A549 (cell line): Measurements from ENCODE around the gene NUDT14. TPM values are rescaled to one million over a fixed set of nuclear protein-coding genes. Genes with fewer than 3 reads are reported as not detected.

ENCODE experiments used
- ATAC-seq, 2 experiments: fragments of 200-7000 bp in 1 of 2; fragments of >200 bp in 1 of 2; cut with Nextera tagmentation in 1 of 2; cut with Tn5 transposase in 1 of 2; 3 replicates each; pipeline versions ENCODE4 v1.8.0 to v1.9.1; 2018 to 2020; ENCODE audit warnings: mild to moderate bottlenecking in 1 of 2, moderate library complexity in 1 of 2
- CTCF ChIA-PET: fragments of 300-600 bp; sonication (Branson Sonifier 250); formaldehyde crosslinking; extraction: SDS; loops from one replicate; lab custom pipeline; 2021; ENCODE audit warnings: antibody characterized with exemption, inconsistent platforms; lab: Yijun Ruan, JAX
- POLR2A ChIA-PET: fragments of 350-600 bp; formaldehyde crosslinking; extraction: SDS; loops from one replicate; lab custom pipeline; 2021; ENCODE audit warnings: antibody characterized with exemption, inconsistent platforms; lab: Yijun Ruan, JAX
- DNase-seq, 2 experiments: peaks; one replicate each; pipeline versions ENCODE4 v3.0.0 to v3.0.0-alpha.2; 2011 to 2016; ENCODE audit warnings: low read depth in 1 of 2, low spot score in 1 of 2
- FAIRE-seq: peaks from 2 replicates; lab custom pipeline; 2011; peaks lifted over from hg19 to GRCh38; lab: Jason Lieb, UNC
- H3K27ac ChIP-seq, 2 experiments: fragments of >200 bp; sonication (Bioruptor Twin); formaldehyde crosslinking; 3 replicates each; pipeline ENCODE4 v1.5.1; 2016 to 2017
- H3K4me1 ChIP-seq: fragments of >200 bp; sonication (Bioruptor Twin); formaldehyde crosslinking; 3 replicates; pipeline ENCODE4 v1.6.1; 2016
- H3K4me2 ChIP-seq: fragments of >200 bp; sonication (Bioruptor Twin); formaldehyde crosslinking; 3 replicates; pipeline ENCODE4 v1.6.1; 2016
- H3K4me3 ChIP-seq: fragments of >200 bp; sonication (Bioruptor Twin); formaldehyde crosslinking; 3 replicates; pipeline ENCODE4 v1.5.1; 2016
- H3K9me3 ChIP-seq: fragments of >200 bp; sonication (Bioruptor Twin); formaldehyde crosslinking; 3 replicates; pipeline ENCODE4 v1.6.1; 2016
- CBX2 ChIP-seq: fragments of 200-600 bp; sonication (generic); IDR thresholded peaks from 2 replicates; pipeline ENCODE4 v1.6.1; 2016; ENCODE audit warnings: low read depth, mild to moderate bottlenecking, borderline replicate concordance
- CBX8 ChIP-seq: fragments of 200-600 bp; sonication (generic); IDR thresholded peaks from 2 replicates; pipeline ENCODE4 v1.6.1; 2016
- CEBPB ChIP-seq, 2 experiments: fragments of >200 bp in 1 of 2; sonication (Bioruptor Twin) in 1 of 2; formaldehyde crosslinking in 1 of 2; IDR thresholded peaks; 2 replicates each; pipeline ENCODE4 v1.6.1; 2012 to 2016
- CHD4 ChIP-seq: fragments of 200-600 bp; sonication (generic); IDR thresholded peaks from 2 replicates; pipeline ENCODE4 v1.6.1; 2016; ENCODE audit warnings: antibody characterized with exemption, mild to moderate bottlenecking, borderline replicate concordance
- FOSL2 ChIP-seq, 2 experiments: fragments of 450-650 bp in 1 of 2; fragments of >200 bp in 1 of 2; sonication (Bioruptor Twin) in 1 of 2; formaldehyde crosslinking; IDR thresholded peaks; 2 replicates each; pipeline versions ENCODE4 v1.5.0 to v1.6.1; 2016 to 2020; ENCODE audit warnings: mild to moderate bottlenecking in 1 of 2, moderate library complexity in 1 of 2
- FOXS1 ChIP-seq: fragments of 250-450 bp; sonication (Bioruptor Pico); IDR thresholded peaks from 2 replicates; pipeline ENCODE4 v1.5.0; 2020; ENCODE audit warnings: mild to moderate bottlenecking, moderate library complexity
- GATA3 ChIP-seq: IDR thresholded peaks from 2 replicates; pipeline ENCODE4 v1.6.1; 2012; ENCODE audit warnings: borderline replicate concordance
- HEYL ChIP-seq: fragments of 250-450 bp; sonication (Bioruptor Pico); IDR thresholded peaks from 2 replicates; pipeline ENCODE4 v1.8.0; 2021; ENCODE audit warnings: mild to moderate bottlenecking, moderate library complexity
- HOXB13 ChIP-seq: fragments of 250-450 bp; sonication (Bioruptor Pico); IDR thresholded peaks from 2 replicates; pipeline ENCODE4 v1.5.0; 2020; ENCODE audit warnings: low read depth, mild to moderate bottlenecking, moderate library complexity
- HOXB5 ChIP-seq: fragments of 250-450 bp; sonication (Bioruptor Pico); IDR thresholded peaks from 2 replicates; pipeline ENCODE4 v1.5.0; 2020; ENCODE audit warnings: mild to moderate bottlenecking, moderate library complexity
- JUN ChIP-seq, 2 experiments: fragments of >200 bp; sonication (Bioruptor Twin); formaldehyde crosslinking; IDR thresholded peaks; 2 replicates in 1 of 2; 3 replicates in 1 of 2; pipeline ENCODE4 v1.6.1; 2016 to 2017
- MAZ ChIP-seq: fragments of 150-350 bp; IDR thresholded peaks from 2 replicates; pipeline ENCODE4 v1.6.1; 2014; ENCODE audit warnings: antibody characterized with exemption, low read depth, low read length, borderline replicate concordance
- MYC ChIP-seq: IDR thresholded peaks from 2 replicates; pipeline ENCODE4 v1.6.1; 2012; ENCODE audit warnings: mild to moderate bottlenecking, inconsistent platforms, low read length, improper control_type of control experiment, borderline replicate concordance
- PBX3 ChIP-seq: IDR thresholded peaks from 2 replicates; pipeline ENCODE4 v1.6.1; 2012
- RAD21 ChIP-seq, 2 experiments: fragments of >200 bp in 1 of 2; sonication (Bioruptor Twin) in 1 of 2; formaldehyde crosslinking in 1 of 2; IDR thresholded peaks in 1 of 2; conservative IDR thresholded peaks in 1 of 2; 2 replicates in 1 of 2; 3 replicates in 1 of 2; pipeline ENCODE4 v1.6.1; 2012 to 2018; ENCODE audit warnings: inconsistent platforms in 1 of 2
- REST ChIP-seq: fragments of 200-600 bp; sonication (generic); IDR thresholded peaks from 2 replicates; pipeline ENCODE4 v1.6.1; 2016; ENCODE audit warnings: antibody characterized with exemption, mild to moderate bottlenecking, moderate library complexity
- SMC3 ChIP-seq: fragments of >200 bp; sonication (Bioruptor Twin); formaldehyde crosslinking; IDR thresholded peaks from 3 replicates; pipeline ENCODE4 v1.6.1; 2018; ENCODE audit warnings: inconsistent platforms
- WGBS: methylation state at CpG from one replicate; pipeline ENCODE4 v1.1.6; 2017; ENCODE audit errors: missing lambda C conversion rate; 5-methylcytosine and 5-hydroxymethylcytosine counted together
- polyA plus RNA-seq, 4 experiments: library from polyadenylated mRNA; depleted of rRNA in 3 of 4; stranded (reverse); fragments of >200 nt; fragmentation: RNase III in 1 of 4; extraction: RNeasy Plus Mini Kit Qiagen cat#74134 plus additional on column Dnase treatment in 1 of 4; gene quantifications; 2 replicates in 3 of 4; 3 replicates in 1 of 4; pipeline ENCODE4 v1.2.3, GENCODE V29; 2011 to 2017
- TF ChIP-seq, protein P1 (sequence below): fragments of 450-650 bp; IDR thresholded peaks from 2 replicates; pipeline ENCODE4 v1.6.1; 2014; ENCODE audit warnings: antibody characterized with exemption

The NUDT14 gene
- polyA plus RNA-seq, 2 of the 4 experiments (the other 2 are of a cell fraction): 12.6 to 30.7 TPM

- ChIA-PET CTCF (interaction anchor here (0.8 to 2.8 kb wide), 4 partner anchors 9 to 183 kb away, joined by 5 to 14 read pairs (median 6); partner anchors contain the start of gene JAG2), POLR2A (no interaction called here)
- Histone ChIP-seq H3K4me1 (no peaks in the 10 kb centered on the region; the same call in 2 of the 3 replicates), H3K27ac (no peak overlapping the region), H3K9me3 (no peaks in the 10 kb centered on the region), H3K4me3 (no peak overlapping the region), H3K4me2 (no peak overlapping the region)
- 100% methylated on average over 1 of the region's 12 CpGs for WGBS
- FAIRE-seq (no peak), DNase-seq (no peak), ATAC-seq (no peak)
- TF ChIP-seq CEBPB (IDR thresholded peaks at IDR 0.05) (no peak), FOSL2 (IDR thresholded peaks at IDR 0.05) (no peak), FOSL2 (CRISPR knock-in tag; IDR thresholded peaks at IDR 0.05) (no peak), HOXB13 (CRISPR knock-in tag) (no peak), MAZ (no peak), HEYL (CRISPR knock-in tag) (no peak), JUN (IDR thresholded peaks at IDR 0.05) (no peak), SMC3 (no peak), PBX3 (no peak), MYC (no peak), RAD21 (conservative IDR thresholded peaks at IDR 0.05 in 1 of 2, IDR thresholded peaks at IDR 0.05 in 1 of 2) (no peak), FOXS1 (CRISPR knock-in tag) (no peak), HOXB5 (CRISPR knock-in tag) (no peak), CBX2 (no peak)
- TF ChIP-seq, protein P1, sequence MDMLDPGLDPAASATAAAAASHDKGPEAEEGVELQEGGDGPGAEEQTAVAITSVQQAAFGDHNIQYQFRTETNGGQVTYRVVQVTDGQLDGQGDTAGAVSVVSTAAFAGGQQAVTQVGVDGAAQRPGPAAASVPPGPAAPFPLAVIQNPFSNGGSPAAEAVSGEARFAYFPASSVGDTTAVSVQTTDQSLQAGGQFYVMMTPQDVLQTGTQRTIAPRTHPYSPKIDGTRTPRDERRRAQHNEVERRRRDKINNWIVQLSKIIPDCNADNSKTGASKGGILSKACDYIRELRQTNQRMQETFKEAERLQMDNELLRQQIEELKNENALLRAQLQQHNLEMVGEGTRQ: no peak
Observed at GRCh38 chr14:105158794-105159193, 22.3 kb downstream of the NUDT14 start.

DNA sequence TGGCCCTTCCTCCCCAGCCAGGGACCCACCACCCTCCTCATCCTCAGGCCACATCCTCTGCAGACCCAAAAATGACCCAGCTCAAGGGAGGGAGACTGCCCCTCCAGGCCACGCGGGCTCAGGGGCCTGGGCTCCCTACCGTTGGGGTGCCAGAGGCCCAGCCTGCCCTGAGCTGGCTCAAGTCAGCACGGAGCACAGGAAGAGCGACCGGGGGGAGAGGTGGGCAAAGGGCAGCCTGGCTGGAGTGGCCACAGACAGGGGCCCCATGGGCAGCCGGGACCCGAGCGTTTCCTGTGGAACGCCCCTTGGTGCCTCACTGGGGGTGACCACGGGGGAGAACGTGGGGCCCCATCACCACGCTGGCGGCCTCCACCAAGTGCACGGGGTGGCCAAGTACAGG is 23.2 kb downstream of the NUDT14 start:
- no peak for FAIRE-seq
- ATAC-seq: no peak

More for the DNA sequence above, 23.2 kb downstream of the NUDT14 start:
- 91% methylated on average over 11 of the region's 15 CpGs for WGBS
- Histone ChIP-seq H3K4me1 (no peaks in the 10 kb centered on the region; the same call in 2 of the 3 replicates), H3K9me3 (no peaks in the 10 kb centered on the region), H3K27ac (no peak overlapping the region), H3K4me3 (no peak overlapping the region), H3K4me2 (no peak overlapping the region)
- CTCF ChIA-PET: interaction anchor here (1.0 to 1.5 kb wide), 2 partner anchors 26 to 64 kb away, joined by 3 read pairs; no protein-coding TSS in a partner anchor
- POLR2A ChIA-PET: no interaction called here
- no peak for TF ChIP-seq GATA3
- no peak for TF ChIP-seq REST
- no peak for TF ChIP-seq CBX8
- TF ChIP-seq CHD4: no peak
- DNase-seq: no peak
